Stimulated activated naive CD4-positive, alpha-beta T cell treated with Interleukin-2 at 50 U/mL for 16 hours (primary cell): ENCODE results near the gene CD209.
A peak's percentile ranks its signal among the peaks of the same experiment; 100 is the strongest.

Experiments used
- DNase-seq: peaks from one replicate; lab custom pipeline; 2025; lab: John Stamatoyannopoulos, UW

Gene CD209

DNA sequence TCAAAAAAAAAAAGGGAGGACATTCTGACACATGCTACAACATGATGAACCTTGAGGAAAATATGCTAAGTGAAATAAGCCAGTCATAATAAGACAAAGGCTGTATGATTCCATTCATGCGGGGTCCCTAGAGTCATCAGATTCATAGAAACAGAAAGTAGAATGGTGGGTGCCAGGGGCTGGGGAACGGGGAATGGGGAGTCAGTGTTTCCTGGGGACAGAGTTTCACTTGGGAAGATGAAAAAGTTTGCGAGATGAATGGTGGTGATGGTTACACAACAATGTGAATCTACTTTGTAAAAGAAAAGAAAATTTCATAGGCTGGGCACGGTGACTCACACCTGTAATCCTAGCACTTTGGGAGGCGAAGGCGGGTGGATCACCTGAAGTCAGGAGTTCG lies 9.3 kb downstream of the CD209 start:
- peak; percentile 41 for DNase-seq

DNA sequence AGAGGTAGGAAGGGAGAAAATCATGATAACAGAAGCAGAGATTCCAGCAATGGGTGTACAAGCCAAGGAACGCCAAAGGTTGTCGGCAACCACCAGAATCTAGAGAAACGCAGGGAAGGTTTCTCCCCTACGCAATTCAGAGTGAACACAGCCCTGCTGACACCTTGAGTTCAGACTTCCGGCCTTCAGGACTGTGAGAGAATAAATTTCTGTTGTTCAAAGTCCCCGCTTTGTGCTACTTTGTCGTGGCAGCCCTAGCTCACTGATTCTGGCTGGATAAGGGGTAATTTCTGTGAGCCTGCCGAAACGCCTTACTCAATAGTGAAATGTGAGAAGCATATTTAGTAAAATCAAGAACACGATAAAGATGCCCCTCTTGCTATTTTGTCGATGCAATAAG lies 10.1 kb downstream of the CD209 start:
- no peak for DNase-seq

DNA sequence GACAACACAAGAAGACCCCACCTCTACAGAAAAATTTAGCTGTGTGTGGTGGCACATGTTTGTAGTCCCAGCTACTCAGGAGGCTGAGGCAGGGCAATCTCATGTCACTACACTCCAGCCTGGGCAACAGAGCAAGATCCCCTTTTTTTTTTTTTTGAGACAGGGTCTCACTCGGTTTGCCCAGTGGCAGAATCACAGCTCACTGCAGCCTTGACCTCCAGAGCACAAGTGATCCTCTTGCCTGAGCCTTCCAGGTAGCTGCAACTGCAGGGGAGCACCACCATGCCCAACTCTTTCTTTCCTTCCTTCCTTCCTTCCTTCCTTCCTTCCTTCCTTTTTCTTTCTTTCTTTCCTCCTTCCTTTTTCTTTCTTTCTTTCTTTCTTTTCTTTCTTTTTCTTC lies 11.2 kb downstream of the CD209 start:
- no peak for DNase-seq

DNA sequence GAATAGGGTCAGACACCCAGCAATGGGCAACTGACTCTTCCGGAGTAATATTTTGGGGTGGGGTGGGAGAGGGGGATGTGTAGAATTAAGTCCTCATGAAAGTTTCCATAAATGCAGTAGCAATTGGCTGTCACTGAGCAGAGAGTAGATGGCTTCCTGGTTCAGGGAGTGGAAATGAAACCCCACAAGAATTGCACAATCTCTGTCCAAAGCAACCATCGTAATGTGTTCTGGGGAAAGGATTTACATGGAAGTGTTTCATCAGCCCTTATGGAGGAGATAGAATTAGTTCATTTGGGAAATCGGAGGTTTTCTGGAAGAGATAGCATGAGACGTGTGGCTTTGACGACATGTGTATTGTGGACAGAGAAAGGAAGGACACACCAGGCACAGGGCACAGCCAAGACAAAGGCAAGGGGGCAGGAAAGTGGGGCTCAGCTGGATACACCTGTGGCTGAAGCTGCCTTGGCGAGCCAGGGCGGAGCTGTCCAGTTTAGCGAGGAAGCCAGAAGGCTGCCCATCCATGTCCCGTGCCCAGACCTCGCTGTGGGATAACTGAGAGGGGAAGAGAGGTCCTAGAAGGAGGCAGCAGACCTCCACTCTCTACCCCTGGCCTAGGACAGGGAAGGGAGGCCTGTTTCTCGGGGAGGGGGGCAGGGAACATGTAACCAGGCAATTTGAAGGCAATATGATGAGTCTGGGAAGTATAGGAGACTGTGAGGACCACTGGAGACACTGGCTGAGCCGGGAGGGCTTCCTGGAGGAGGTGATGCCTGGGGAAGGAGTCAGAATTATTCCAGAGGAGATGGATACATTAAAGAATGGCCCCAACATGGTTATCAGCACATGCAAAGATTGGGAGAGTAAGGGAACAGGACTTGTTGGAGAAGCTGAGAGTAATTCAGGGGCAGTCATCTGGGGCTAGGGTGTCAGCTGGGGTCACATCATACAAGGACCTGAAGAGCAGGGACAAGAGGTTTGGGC lies 12.8 kb downstream of the CD209 start:
- DNase-seq: no peak

DNA sequence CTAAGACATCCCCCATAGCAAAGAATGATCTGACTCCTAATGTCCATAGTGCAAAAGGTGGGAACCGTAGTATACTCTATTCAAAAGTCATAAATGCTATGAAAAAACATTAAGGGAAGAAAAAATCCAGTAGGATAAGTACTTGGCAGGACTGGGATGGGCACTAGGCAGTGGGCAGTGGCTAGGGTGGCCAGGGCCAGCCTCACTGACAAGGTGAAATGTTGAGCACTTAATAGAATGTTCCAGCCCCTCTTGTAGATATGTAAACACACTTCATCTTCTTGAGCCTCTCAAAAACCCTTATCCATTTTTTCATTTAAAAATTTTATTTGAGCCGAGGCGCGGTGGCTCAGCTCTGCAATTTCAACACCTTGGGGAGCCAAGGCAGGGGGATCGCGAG lies 14.0 kb downstream of the CD209 start:
- no peak for DNase-seq

DNA sequence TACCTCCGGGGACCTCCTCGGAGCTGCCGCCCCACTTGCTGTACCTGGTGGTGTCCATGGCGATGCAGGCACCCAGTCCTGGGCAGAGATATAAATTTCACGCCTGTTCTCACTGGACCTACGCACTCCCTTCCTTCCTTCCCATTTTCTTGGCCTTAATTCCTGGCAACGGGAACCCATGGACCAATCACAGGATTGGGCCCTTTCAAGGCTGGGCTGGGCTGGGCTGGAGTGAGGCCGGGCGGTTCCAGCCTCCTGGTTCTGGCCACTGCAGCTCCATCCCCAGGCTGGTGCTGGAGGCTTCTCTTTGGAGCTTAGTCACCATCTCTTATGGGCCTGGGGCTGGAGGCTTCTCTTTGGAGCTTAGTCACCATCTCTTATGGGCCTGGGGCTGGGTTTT lies 15.3 kb downstream of the CD209 start, which contains the start of gene CLEC4G:
Gene CLEC4G, minus strand, starts transcription at position 66 of the 400 bp plus-strand sequence. Its CDS starts 8 bp downstream, at position 58.
- no peak for DNase-seq

DNA sequence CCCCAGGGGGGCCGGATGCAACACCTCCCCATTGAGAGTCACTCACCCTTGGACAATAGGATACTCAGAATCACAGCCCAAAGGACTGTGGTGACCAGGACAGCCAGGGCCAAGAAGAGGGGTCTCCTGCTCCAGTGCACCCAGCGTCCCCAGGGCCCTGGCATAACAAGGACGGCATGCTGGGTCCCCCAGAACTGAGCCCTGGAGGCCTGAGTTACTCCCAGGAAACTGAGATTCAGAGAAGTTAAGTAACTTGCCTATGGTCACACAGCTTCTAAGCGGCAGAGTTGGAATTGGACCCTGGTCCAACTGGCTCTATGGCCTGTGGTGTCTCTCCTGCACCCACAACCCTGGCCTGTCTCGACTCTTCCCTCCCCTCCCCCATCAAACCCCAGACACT lies 15.7 kb downstream of the CD209 start:
- no peak for DNase-seq

DNA sequence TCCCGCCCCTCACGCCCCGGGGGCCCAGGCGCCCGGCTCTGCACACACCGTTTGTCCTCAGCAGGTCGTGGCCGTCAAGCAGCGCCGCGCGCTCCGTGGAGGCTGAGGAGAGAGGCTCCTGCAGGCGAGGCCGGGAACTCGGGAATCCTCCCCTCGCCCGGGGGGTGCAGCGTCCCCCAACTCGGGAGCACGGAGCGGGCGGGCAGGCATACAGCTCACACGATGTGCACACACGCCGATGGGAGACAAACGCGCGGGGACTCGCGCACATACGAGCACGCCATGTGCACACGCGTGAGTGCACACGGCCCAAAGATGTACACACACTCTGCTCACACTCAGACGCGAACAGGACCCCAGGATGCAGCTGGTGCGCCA lies 16.1 kb downstream of the CD209 start:
- no peak for DNase-seq

DNA sequence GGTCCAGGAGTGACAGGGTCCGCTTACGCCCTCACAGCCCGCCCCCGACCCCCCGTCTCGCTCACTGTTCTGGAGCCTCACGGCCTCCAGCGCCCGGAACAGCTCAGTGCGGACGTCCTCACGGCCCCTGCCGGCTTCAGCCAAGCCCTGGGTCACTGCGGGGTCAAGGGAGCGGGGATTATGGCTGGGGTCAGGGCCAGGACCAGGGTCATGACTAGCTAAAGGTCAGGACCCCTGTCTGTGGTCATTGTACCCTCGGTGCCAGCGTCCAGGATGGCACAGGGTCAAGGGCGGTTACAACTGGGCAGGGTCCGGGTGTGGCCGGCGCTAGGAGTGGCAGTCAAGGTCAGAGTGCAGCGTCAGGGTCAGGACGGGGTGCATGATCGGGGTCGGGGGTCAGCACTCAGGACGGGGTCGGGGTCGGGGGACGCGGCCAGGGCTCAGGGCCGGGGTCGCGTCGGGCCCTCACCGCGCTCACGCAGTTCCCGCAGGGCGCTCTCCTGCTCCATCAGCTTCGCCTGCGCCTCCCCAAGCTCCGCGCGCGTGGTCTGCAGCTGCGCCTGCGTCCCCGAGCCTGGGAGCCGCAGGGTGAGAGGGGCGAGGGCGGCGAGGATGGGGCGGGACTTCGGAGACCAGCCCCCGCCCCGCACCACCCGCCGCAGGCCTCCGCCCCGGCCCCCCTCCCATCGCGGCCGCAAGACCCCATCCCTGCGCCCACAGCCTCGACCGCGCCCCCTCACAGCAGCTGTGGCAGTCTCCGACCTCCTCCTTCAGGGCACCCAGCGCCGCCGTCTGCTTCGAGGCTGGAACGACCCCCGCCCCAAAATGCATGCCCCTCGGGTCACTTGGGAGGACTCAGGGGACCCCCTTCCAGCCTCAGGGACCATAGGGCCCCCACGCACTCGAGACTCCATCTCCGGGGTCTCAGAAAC lies 16.8 kb downstream of the CD209 start:
- no peak for DNase-seq

DNA sequence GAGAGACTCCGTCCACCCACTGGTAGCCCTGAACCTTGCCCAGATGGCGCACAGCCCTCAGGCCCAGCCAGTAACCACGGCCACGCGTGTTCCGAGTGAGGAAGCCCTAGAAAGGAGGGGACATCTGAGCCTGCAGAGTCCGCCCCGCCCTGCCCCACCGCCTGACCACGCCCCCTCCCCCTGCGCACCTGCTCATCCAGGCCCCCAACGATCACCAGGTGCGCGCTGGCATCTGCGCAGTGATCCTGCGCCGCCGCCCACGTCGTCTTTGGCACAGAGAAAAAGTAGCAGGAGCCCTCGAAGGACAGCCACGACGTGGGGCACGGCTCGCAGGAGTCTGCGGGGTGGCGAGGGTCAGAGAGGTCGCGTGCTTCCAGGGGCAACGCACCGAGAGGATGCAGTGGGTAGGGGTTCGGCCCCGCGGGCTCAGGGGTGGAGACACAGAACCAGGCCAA lies 17.5 kb downstream of the CD209 start:
- no peak for DNase-seq

DNA sequence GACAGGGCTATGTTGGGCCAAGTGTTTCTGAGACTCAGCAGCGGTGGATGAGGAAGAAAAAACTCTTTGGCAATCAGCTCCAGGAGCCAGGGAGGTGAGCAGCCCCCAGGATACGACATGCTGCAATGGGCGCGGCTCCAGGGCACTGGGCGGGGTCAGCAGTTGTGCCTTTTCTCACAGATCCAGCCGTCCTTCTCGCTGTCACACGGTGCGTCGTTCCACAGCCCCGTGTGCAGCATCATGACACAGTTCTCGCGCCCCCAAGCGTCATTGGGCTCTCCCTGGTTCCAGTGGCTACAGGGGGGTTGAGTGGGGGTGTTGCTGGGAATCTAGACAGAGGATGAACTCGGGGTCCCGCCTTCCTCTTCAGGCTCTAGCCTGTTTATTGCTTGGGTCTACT lies 18.1 kb downstream of the CD209 start:
- no peak for DNase-seq

DNA sequence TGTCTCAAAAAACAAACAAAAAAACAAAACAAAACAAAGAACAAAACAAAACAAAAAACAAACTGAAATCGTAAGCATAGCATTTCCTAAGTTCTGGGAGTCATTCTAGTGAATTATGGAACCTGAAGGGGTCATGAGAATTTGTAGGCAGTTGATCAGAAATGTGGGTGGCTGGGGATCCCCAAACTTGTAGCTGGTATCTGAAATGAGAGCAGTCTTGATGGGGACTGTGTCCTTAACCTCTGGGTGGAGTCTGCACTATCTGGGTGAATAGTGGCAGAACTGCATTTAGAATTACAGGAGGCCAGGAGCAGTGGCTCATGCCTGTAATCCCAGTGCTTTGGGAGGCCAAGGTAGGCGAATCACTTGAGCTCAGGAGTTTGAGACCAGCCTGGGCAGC lies 21.5 kb downstream of the CD209 start:
- DNase-seq: no peak

DNA sequence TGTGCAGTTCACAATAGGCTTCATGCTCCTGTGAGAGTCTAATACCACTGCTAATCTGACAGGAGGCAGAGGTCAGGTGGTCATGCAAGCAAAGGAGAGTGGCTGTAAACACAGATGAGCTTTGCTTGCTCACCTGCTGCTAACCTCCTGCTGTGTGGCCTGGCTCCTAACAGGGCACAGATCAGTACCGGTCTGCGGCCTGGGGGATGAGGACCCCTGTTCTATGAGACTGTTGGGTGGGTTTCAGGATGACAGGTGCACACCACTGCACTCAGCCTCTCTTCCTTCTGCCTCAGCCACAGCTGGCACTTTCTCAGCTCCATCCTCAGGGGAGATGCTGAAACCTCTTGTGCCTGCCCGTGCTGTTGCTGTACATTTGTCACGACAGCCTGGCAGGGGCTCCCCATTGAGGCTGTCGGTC lies 25.1 kb downstream of the CD209 start:
- DNase-seq: no peak

DNA sequence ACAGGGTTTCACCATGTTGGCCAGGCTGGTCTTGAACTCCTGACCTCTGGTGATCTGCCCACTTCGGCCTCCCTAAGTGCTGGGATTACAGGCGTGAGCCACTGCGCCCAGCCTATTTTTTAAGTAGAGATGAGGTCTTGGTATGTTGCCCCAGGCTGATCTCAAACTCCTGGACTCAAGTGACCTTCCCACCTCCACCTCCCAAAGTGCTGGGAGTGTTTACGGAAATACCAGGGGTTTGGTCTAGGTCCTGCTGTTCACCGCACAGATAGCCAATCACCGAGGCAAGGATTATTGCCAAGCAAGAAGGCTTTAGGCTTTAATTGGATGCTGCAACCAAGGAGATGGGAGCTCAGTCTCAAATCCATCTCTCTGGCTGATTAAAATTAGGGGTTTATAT lies 27.0 kb downstream of the CD209 start:
- DNase-seq: no peak

DNA sequence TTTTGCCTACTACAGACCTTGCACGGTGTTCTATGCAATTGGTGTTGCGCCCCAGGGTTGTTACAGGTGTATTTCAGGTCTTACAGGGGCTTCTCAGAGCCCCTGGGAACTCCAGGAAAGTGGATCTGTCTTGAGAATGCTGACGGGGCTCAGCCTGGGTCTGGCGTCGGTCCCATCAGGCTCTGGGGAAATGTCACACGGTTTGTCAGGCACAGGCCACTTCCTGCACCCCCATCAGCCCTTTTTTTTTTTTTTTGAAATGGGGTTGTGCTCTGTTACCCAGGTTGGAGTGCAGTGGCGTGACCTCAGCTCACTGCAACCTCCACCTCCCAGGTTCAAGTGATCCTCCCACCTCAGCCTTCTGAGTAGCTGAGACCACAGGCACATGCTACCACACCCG lies 28.7 kb downstream of the CD209 start:
- DNase-seq: no peak

DNA sequence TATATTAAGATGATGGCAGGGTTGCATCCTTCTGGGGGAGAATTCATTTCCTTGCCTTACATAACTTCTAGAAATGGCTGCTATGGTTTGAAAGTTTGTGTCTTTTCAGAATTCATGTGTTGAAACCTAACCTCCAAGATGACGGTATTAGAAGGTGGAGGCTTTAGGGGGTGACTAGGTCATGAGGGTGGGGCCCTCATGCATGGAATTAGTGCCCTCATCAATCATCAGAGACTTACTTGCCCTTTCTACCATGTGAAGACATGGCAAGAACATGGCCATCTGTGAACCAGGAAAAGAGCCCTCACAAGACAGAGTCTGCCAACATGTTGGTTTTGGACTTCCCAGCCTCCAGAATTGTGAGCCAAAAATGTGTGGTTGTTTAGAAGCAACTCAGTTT lies 30.6 kb downstream of the CD209 start:
- DNase-seq: no peak

DNA sequence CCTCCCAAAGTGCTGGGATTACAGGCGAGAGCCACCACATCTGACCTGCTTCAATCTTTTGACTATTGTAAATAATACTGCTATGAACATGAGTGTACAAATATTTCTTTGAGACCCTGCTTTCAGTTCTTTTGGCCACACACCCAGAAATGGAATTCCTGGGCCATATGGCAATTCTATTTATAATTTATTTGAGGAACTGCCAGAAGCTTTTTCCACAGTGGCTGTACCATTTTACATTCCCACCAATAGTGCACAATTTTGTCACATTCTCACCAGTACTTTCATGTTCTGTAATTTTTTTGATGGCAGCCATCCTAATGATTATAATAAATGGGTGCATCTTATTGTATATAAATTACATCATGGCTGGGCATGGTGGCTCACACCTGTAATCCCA lies 31.7 kb downstream of the CD209 start:
- DNase-seq: no peak

DNA sequence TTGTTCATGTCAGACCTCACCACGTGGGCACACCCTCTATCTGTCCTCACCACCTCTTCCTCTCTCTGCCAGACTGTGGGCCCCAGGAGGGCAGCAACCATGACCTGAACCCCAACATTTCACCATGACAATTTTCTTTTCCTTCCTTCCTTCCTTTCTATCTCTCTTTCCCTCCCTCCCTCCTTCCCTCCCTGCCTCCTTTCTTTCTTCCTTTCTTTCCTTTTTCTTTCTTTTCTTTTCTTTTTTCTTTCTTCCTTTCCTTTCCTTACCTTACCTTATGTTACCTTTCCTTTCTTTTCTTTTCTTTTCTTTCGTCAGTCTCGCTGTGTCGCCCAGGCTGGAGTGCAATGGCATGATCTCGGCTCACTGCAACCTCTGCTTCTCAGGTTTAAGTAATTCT lies 36.7 kb downstream of the CD209 start:
- no peak for DNase-seq

DNA sequence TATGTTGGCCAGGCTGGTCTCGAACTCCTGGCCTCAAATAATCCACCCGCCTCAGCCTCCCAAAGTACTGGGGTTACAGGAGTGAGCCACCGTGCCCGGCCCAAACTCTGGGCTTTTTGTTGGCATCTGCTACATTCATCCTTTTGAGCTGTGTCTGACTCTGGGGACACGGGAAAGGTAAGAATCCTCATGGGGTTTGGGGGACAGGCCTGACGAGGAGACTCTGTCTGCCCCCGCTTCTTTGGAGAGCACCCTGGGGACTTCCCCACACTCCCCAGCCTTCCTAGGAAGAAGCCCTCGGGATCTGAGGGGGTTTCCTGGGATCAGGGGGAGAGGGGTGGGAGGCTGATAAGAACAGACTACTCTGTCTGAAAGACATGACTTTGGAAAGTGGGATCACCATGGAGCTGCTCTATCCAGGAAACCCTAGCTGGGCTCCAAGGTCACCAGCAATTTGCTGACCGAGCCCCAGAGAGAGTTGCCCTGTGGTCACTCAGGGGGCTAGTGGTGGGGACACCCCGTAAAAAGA lies 37.3 kb downstream of the CD209 start:
- no peak for DNase-seq

DNA sequence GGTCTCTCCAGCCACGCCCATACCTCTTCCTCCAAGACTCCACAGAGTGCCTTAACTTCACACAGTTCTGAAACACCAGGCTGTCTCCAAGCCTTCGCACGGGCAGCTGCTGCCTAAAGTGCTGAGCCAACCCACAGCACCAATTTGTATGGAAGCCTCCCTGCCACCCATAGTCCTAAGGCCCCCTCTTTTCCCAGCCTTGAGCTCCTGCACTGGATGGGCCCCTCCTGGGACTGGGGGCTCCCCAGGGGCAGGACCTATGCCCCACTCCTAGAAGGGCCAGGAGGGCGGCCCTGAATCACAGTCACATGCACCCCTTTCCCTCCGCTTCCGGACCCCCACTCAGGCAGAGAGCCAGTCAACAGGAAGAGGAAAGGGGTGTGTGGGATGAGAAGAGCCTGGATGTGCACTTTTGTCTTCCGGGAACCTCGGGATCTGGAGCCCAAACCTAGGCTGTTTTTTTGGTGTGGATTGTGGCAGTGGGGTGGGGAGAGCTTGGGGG lies 40.3 kb downstream of the CD209 start:
- DNase-seq: no peak

DNA sequence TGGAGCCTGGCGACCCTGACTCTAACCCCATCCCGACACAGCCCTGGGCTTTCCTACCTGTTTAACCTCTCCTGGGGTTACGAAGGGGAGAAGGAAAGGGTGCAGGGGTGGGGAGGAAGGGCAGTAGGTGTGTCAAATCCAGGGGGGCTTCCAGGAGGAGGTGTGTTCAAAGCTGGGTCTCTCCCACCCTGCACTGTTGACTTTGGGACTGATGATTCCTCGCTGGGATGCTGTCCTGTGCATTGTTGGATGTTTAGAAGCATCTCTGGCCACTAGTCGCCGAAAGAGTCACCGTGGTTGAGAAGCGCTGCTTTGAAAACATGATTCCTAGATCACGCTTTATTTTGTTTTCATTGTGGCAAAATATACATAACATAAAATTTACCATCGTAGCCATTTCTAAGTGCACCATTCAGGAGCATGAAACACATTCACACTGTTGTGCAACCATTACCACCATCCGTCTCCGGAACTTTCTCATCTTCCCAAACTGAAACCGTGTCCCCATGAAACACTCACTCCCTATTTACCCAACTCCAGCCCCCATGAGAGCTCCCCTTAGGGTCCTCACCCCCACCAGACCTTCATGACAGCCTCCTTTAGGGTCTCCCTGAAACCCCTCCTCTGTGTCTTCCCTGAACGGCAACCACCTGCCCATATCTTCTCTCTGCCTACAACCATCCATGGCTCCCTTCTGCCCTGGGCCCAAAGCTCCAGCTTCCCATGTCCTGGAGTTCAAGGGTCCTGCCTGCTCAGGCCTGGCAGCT lies 41.0 kb downstream of the CD209 start:
- DNase-seq: no peak
